ENCODE measurements around the gene CCDC171. TPM values are rescaled to one million over a fixed set of nuclear protein-coding genes. Genes with fewer than 3 reads are reported as not detected.

The CCDC171 gene
- total RNA-seq, 4 donors from 2014 or later, result 1.3 to 1.7 (median 1.4) TPM

- no peaks in the 10 kb centered on the region for H3K4me1 ChIP-seq
- 82% methylated on average over 1 of the region's 1 CpG for WGBS
- TF ChIP-seq POLR2A (IDR thresholded peaks at IDR 0.05; ENCODE audit: low read depth) (no peak), POLR2AphosphoS5 (IDR thresholded peaks at IDR 0.05) (no peak), EP300 (IDR thresholded peaks at IDR 0.05) (no peak), CTCF (IDR thresholded peaks at IDR 0.05) (no peak)
Measured at GRCh38 chr9:15725953-15726352, 173.1 kb downstream of the CCDC171 start.

GRCh38 chr9:15729507-15729906, 176.7 kb downstream of the CCDC171 start:
- Histone ChIP-seq H3K4me1 (no peaks in the 10 kb centered on the region), H3K9me3 (no peaks in the 10 kb centered on the region), H3K36me3 (no peaks in the 10 kb centered on the region), H3K4me3 (no peak overlapping the region), H3K27ac (replicated peaks in 1 of 4) (no peak overlapping the region), H3K27me3 (no peaks in the 10 kb centered on the region)
- no peak for DNase-seq (ENCODE audit: extremely low spot score)
- intact Hi-C loops (cut with DNase I), result no loop called here
- TF ChIP-seq CTCF (IDR thresholded peaks at IDR 0.05) (no peak), POLR2A (IDR thresholded peaks at IDR 0.05; ENCODE audit: low read depth) (no peak), EP300 (IDR thresholded peaks at IDR 0.05) (no peak), POLR2AphosphoS5 (IDR thresholded peaks at IDR 0.05) (no peak)
- WGBS, result 85% methylated on average over 2 of the region's 2 CpGs

More at GRCh38 chr9:15725953-15726352, 173.1 kb downstream of the CCDC171 start:
- H3K36me3 ChIP-seq, result no peaks in the 10 kb centered on the region
- H3K27ac ChIP-seq (replicated peaks in 1 of 4), result no peak overlapping the region
- intact Hi-C loops (cut with DNase I), result no loop called here
- no peaks in the 10 kb centered on the region for H3K9me3 ChIP-seq
- no peaks in the 10 kb centered on the region for H3K27me3 ChIP-seq
- H3K4me3 ChIP-seq, result no peak overlapping the region
- no peak for DNase-seq (ENCODE audit: extremely low spot score)

- Histone ChIP-seq H3K4me1 (peaks cover 0 to 10% (median 7%) of the 10 kb centered on the region in 4 donors), H3K27me3 (no peaks in the 10 kb centered on the region), H3K9me3 (no peaks in the 10 kb centered on the region), H3K4me3 (no peak overlapping the region), H3K27ac (replicated peaks in 1 of 4) (no peak overlapping the region), H3K36me3 (no peaks in the 10 kb centered on the region)
- WGBS, result 67% methylated on average over 5 of the region's 5 CpGs
- no peak for DNase-seq (ENCODE audit: extremely low spot score)
- TF ChIP-seq POLR2AphosphoS5 (IDR thresholded peaks at IDR 0.05) (no peak), EP300 (IDR thresholded peaks at IDR 0.05) (no peak), POLR2A (IDR thresholded peaks at IDR 0.05; ENCODE audit: low read depth) (no peak), CTCF (IDR thresholded peaks at IDR 0.05) (no peak)
- intact Hi-C loops (cut with DNase I), result no loop called here
Measured at GRCh38 chr9:15735083-15735857, 182.4 kb downstream of the CCDC171 start.

GRCh38 chr9:15736569-15736968, 183.7 kb downstream of the CCDC171 start:
- H3K9me3 ChIP-seq, result no peaks in the 10 kb centered on the region
- H3K4me1 ChIP-seq, result peaks cover 0 to 10% (median 7%) of the 10 kb centered on the region in 4 donors
- no peak overlapping the region for H3K4me3 ChIP-seq
- 95% methylated on average over 6 of the region's 6 CpGs for WGBS
- TF ChIP-seq EP300 (IDR thresholded peaks at IDR 0.05) (no peak), CTCF (IDR thresholded peaks at IDR 0.05) (no peak), POLR2AphosphoS5 (IDR thresholded peaks at IDR 0.05) (no peak), POLR2A (IDR thresholded peaks at IDR 0.05; ENCODE audit: low read depth) (no peak)
- no peak for DNase-seq (ENCODE audit: extremely low spot score)
- no peak overlapping the region for H3K27ac ChIP-seq (replicated peaks in 1 of 4)
- no peaks in the 10 kb centered on the region for H3K27me3 ChIP-seq
- no peaks in the 10 kb centered on the region for H3K36me3 ChIP-seq
- intact Hi-C loops (cut with DNase I), result no loop called here

All from esophagus muscularis mucosa (tissue), 4 donors.